Body of pancreas (tissue), 4 donors: ENCODE results near the gene CMBL.

Experiments used
- CTCF ChIP-seq, 7 experiments: fragments of 450-650 bp in 4 of 7; fragments of 200-600 bp in 3 of 7; sonication (generic) in 3 of 7; IDR thresholded peaks; one replicate each; pipeline ENCODE4 v1.5.1; 2016 to 2019; ENCODE audit warnings: antibody characterized with exemption in 7 of 7
- POLR2A ChIP-seq, 3 donors: fragments of 450-650 bp; IDR thresholded peaks; one replicate each; pipeline ENCODE4 v1.6.1; 2016; ENCODE audit warnings: antibody characterized with exemption in 3 of 3, mild to moderate bottlenecking in 2 of 3

- TF ChIP-seq CTCF (IDR thresholded peaks at IDR 0.05) (no peak), POLR2A (IDR thresholded peaks at IDR 0.05) (no peak)
These were observed 24.6 kb upstream of the CMBL start for GRCh38 chr5:10332301-10332700.
